HUES6 (cell line): Measurements from ENCODE around the gene EMC8.
"Not testable (repeated sequence)": the region's sequence is repeated elsewhere in the genome, so short reads cannot be mapped to it uniquely, and the experiment has no call there.

Source experiments
- H3K27ac ChIP-seq: 2 replicates; pipeline ENCODE4 v1.7.0; 2013; ENCODE audit warnings: low read depth, mild to moderate bottlenecking, low read length, inconsistent platforms
- H3K27me3 ChIP-seq: 2 replicates; pipeline ENCODE4 v1.6.1; 2013; ENCODE audit warnings: low read length; ENCODE audit not compliant: control insufficient read depth, insufficient read depth
- H3K36me3 ChIP-seq: 2 replicates; pipeline ENCODE4 v1.6.1; 2013; ENCODE audit warnings: low read length; ENCODE audit not compliant: control insufficient read depth, insufficient read depth
- H3K4me1 ChIP-seq: 2 replicates; pipeline ENCODE4 v1.6.1; 2013; ENCODE audit warnings: low read length; ENCODE audit not compliant: control insufficient read depth, insufficient read depth
- H3K4me3 ChIP-seq: 2 replicates; pipeline ENCODE4 v1.5.1; 2013; ENCODE audit warnings: low read depth, low read length
- H3K9ac ChIP-seq: one replicate; pipeline ENCODE4 v1.6.1; 2013; ENCODE audit warnings: mild to moderate bottlenecking, low read length
- H3K9me3 ChIP-seq: 2 replicates; pipeline ENCODE4 v1.6.1; 2013; ENCODE audit warnings: low read depth, low read length; ENCODE audit not compliant: control insufficient read depth, insufficient read depth

The EMC8 gene

DNA sequence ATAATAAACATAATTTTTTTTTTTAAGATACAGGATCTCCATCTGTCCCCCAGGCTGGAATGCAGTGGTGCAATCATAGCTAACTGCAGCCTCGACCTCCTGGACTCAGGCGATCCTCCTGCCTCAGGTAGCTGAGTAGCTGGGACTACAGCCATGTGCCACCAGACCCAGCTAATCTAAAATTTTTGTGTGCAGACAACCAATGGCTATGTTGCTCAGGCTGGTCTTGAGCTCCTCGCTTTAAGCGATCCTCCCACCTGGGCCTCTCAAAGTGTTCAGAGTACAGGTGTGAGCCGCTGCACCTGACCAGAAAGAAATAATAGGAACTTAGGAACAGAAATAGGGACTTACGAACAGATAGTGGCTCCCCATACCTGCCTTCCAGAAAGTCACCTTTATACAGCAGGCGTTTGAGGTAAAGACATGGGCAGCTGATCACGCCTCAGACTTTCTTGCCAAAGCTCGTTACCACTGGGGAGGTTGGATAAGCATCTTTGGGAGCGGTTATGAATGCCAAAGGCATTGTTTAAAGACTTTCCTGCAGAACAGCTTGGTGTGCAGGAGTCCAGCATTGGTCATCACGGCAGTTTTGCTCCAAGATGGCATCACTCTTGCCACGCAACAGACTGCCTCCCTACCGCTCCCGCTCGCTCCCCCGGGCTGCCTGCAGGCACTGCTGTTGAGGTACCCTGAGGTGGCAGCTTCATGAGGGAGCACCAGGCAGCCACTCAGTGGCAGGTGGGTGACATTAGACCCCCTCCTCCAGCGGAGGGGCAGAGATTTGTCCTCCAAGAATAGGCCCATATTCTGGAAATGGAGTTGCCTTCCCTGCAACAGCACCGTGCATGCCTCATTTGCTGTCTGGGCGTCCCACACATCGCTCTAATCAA, 13.7 kb upstream of the EMC8 start:
- Histone ChIP-seq H3K4me3 (no peak overlapping the region), H3K9me3 (peaks cover 3% of the 10 kb centered on the region; the same call in 1 of the 2 replicates), H3K4me1 (0 out of 2 replicates have a peak, but pooled peaks cover 3% of the 10 kb centered on the region), H3K27me3 (peaks cover 18% of the 10 kb centered on the region; the same call in 1 of the 2 replicates), H3K9ac (no peak overlapping the region), H3K27ac (no peak overlapping the region), H3K36me3 (no peaks in the 10 kb centered on the region)

- H3K9ac ChIP-seq: no peak overlapping the region
- H3K4me1 ChIP-seq: 0 out of 2 replicates have a peak, but pooled peaks cover 3% of the 10 kb centered on the region
- peaks cover 3% of the 10 kb centered on the region; the same call in 1 of the 2 replicates for H3K9me3 ChIP-seq
- H3K27me3 ChIP-seq: peaks cover 18% of the 10 kb centered on the region; the same call in 1 of the 2 replicates
- no peaks in the 10 kb centered on the region; the same call in 1 of the 2 replicates for H3K36me3 ChIP-seq
- H3K4me3 ChIP-seq: no peak overlapping the region
- H3K27ac ChIP-seq: no peak overlapping the region
These were observed 12.9 kb upstream of the EMC8 start for GRCh38 chr16:85812031-85812807.

- H3K9me3 ChIP-seq: peaks cover 3% of the 10 kb centered on the region; the same call in 1 of the 2 replicates
- no peak overlapping the region for H3K27ac ChIP-seq
- H3K27me3 ChIP-seq: peaks cover 18% of the 10 kb centered on the region; the same call in 1 of the 2 replicates
- H3K4me1 ChIP-seq: 0 out of 2 replicates have a peak, but pooled peaks cover 3% of the 10 kb centered on the region
- H3K4me3 ChIP-seq: no peak overlapping the region
- H3K36me3 ChIP-seq: peaks cover 15% of the 10 kb centered on the region
- no peak overlapping the region for H3K9ac ChIP-seq
These were observed 11.4 kb upstream of the EMC8 start for GRCh38 chr16:85810742-85811115.

DNA sequence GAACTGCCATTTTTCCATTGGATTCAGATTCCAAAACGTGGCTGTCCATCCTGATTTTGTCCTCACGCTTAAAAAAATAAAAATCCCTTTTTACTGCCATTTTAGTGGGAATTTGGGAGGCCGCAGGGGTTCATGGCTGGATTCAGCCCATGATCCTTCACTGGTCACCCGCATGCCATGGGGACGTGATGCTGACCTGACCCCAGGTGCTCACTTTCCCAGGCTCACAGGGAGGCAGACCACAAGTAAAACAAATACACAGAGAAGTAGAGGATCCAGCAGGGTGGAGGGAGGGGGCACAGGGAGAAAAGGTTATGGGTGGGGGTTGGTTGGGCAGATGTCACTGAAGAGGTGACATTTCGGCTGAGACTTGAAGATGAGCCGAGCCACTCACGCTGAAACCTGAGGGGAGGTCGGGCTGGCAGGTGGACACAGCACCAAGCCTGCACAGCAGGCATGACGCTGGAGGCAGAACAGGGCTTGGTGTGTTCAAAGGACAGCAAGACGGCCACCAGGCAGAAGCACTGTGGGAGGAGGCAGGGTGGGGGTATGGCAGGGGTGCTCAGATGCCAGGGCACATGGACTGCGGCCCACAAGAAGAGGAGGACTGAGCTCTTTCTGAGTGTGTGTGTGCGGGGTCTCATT, 10.9 kb upstream of the EMC8 start:
- H3K4me3 ChIP-seq: no peak overlapping the region
- H3K9ac ChIP-seq: no peak overlapping the region
- H3K36me3 ChIP-seq: peaks cover 20% of the 10 kb centered on the region
- H3K27ac ChIP-seq: no peak overlapping the region
- H3K9me3 ChIP-seq: peaks cover 3% of the 10 kb centered on the region; the same call in 1 of the 2 replicates
- H3K27me3 ChIP-seq: peaks cover 18% of the 10 kb centered on the region; the same call in 1 of the 2 replicates
- H3K4me1 ChIP-seq: 0 out of 2 replicates have a peak, but pooled peaks cover 3% of the 10 kb centered on the region

DNA sequence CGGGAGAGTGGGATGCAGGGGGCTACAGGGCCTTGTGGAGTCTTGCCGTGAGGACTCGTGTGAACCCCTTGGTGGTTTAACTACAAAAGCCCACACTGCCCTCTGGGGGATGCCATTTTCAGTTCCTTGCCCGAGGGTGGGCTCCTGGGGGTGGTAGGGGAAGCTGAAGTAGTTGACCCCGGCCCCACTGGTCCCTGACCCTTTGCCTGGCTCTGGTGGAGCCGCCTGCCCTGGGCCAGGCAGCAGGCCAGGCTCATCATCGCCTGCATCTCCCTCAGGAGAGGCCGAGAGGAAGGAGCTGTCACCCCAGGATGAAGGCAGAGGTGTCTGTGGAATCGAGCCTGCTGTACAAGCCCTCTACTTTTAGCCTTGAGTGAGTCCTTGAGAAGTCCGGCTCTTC, 10.3 kb upstream of the EMC8 start:
- Histone ChIP-seq H3K9me3 (peaks cover 3% of the 10 kb centered on the region; the same call in 1 of the 2 replicates), H3K9ac (no peak overlapping the region), H3K36me3 (peaks cover 25% of the 10 kb centered on the region), H3K27ac (no peak overlapping the region), H3K4me3 (no peak overlapping the region), H3K27me3 (peaks cover 18% of the 10 kb centered on the region; the same call in 1 of the 2 replicates), H3K4me1 (0 out of 2 replicates have a peak, but pooled peaks cover 3% of the 10 kb centered on the region)

DNA sequence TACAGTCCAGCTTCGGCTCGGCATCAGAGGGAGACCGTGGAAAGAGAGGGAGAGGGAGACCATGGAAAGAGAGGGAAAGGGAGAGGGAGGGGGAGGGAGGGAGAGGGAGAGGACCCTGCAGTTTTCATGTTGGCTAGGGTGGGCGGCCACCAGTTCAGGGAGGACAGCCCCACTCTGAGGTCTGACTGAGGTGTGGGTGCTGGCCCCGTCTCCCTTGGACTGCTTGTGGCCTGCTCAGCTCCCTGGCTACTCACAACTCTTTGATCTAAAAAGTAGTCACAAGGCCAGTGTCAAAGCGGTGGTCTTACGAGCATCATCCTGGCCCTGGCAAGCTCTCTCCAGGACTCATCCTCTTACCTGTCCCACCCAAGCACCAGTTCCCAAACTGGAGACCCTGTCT, 9.6 kb upstream of the EMC8 start:
- H3K4me1 ChIP-seq: 0 out of 2 replicates have a peak, but pooled peaks cover 3% of the 10 kb centered on the region
- H3K27ac ChIP-seq: no peak overlapping the region
- peaks cover 30% of the 10 kb centered on the region for H3K36me3 ChIP-seq
- H3K27me3 ChIP-seq: peaks cover 18% of the 10 kb centered on the region; the same call in 1 of the 2 replicates
- peaks cover 3% of the 10 kb centered on the region; the same call in 1 of the 2 replicates for H3K9me3 ChIP-seq
- no peak overlapping the region for H3K4me3 ChIP-seq
- no peak overlapping the region for H3K9ac ChIP-seq

DNA sequence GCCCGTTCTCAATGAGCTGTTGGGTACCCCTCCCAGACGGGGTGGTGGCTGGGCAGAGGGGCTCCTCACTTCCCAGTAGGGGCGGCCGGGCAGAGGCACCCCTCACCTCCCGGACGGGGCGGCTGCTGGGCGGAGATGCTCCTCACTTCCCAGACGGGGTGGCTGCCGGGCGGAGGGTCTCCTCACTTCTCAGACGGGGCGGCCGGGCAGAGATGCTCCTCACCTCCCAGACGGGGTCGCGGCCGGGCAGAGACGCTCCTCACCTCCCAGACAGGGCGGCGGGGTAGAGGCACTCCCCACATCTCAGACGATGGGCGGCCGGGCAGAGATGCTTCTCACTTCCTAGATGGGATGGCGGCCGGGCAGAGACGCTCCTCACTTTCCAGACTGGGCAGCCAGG, 8.8 kb upstream of the EMC8 start:
- H3K36me3 ChIP-seq: peaks cover 39% of the 10 kb centered on the region
- not testable (repeated sequence) for H3K4me3 ChIP-seq, H3K9me3 ChIP-seq, H3K9ac ChIP-seq, H3K4me1 ChIP-seq, H3K27ac ChIP-seq
- H3K27me3 ChIP-seq: peaks cover 13% of the 10 kb centered on the region; the same call in 1 of the 2 replicates

GRCh38 chr16:85807340-85807739, 8.0 kb upstream of the EMC8 start:
- H3K4me1 ChIP-seq, H3K4me3 ChIP-seq, H3K9me3 ChIP-seq, H3K27ac ChIP-seq, H3K9ac ChIP-seq, H3K27me3 ChIP-seq: not testable (repeated sequence)
- peaks cover 46% of the 10 kb centered on the region for H3K36me3 ChIP-seq

GRCh38 chr16:85806539-85806938, 7.2 kb upstream of the EMC8 start:
- peaks cover 54% of the 10 kb centered on the region for H3K36me3 ChIP-seq
- no peak overlapping the region for H3K27ac ChIP-seq
- H3K4me1 ChIP-seq: no peaks in the 10 kb centered on the region
- H3K9ac ChIP-seq: no peak overlapping the region
- H3K27me3 ChIP-seq: no peaks in the 10 kb centered on the region; the same call in 1 of the 2 replicates
- peaks cover 3% of the 10 kb centered on the region; the same call in 1 of the 2 replicates for H3K9me3 ChIP-seq
- no peak overlapping the region for H3K4me3 ChIP-seq

GRCh38 chr16:85805442-85806045, 6.2 kb upstream of the EMC8 start:
- Histone ChIP-seq H3K4me3 (no peak overlapping the region), H3K27ac (no peak overlapping the region), H3K27me3 (no peaks in the 10 kb centered on the region), H3K36me3 (peaks cover 60% of the 10 kb centered on the region), H3K9ac (no peak overlapping the region), H3K9me3 (peaks cover 3% of the 10 kb centered on the region; the same call in 1 of the 2 replicates), H3K4me1 (no peaks in the 10 kb centered on the region)
